Ishikawa (cell line): Measurements from ENCODE around the gene FGFBP1.

Experiments used
- CREB1 ChIP-seq: IDR thresholded peaks from 2 replicates; pipeline ENCODE4 v1.6.1; 2012; ENCODE audit warnings: low read depth
- EP300 ChIP-seq: IDR thresholded peaks from 2 replicates; pipeline ENCODE4 v1.6.1; 2012; ENCODE audit warnings: borderline replicate concordance
- RAD21 ChIP-seq: IDR thresholded peaks from 2 replicates; pipeline ENCODE4 v1.6.1; 2012; ENCODE audit warnings: low read depth
- TAF1 ChIP-seq: IDR thresholded peaks from 2 replicates; pipeline ENCODE4 v1.6.1; 2012; ENCODE audit warnings: low read depth, mild to moderate bottlenecking
- YY1 ChIP-seq: IDR thresholded peaks from 2 replicates; pipeline ENCODE4 v1.6.1; 2012; ENCODE audit warnings: low read depth
- ZBTB7A ChIP-seq: IDR thresholded peaks from 2 replicates; pipeline ENCODE4 v1.6.1; 2012; ENCODE audit warnings: low read depth
- TF ChIP-seq, protein P1 (sequence below): IDR thresholded peaks from 2 replicates; pipeline ENCODE4 v1.6.1; 2012; ENCODE audit warnings: low read depth, mild to moderate bottlenecking

- TF ChIP-seq EP300 (no peak), YY1 (no peak), RAD21 (no peak), CREB1 (no peak), ZBTB7A (no peak), TAF1 (no peak)
- TF ChIP-seq, protein P1, sequence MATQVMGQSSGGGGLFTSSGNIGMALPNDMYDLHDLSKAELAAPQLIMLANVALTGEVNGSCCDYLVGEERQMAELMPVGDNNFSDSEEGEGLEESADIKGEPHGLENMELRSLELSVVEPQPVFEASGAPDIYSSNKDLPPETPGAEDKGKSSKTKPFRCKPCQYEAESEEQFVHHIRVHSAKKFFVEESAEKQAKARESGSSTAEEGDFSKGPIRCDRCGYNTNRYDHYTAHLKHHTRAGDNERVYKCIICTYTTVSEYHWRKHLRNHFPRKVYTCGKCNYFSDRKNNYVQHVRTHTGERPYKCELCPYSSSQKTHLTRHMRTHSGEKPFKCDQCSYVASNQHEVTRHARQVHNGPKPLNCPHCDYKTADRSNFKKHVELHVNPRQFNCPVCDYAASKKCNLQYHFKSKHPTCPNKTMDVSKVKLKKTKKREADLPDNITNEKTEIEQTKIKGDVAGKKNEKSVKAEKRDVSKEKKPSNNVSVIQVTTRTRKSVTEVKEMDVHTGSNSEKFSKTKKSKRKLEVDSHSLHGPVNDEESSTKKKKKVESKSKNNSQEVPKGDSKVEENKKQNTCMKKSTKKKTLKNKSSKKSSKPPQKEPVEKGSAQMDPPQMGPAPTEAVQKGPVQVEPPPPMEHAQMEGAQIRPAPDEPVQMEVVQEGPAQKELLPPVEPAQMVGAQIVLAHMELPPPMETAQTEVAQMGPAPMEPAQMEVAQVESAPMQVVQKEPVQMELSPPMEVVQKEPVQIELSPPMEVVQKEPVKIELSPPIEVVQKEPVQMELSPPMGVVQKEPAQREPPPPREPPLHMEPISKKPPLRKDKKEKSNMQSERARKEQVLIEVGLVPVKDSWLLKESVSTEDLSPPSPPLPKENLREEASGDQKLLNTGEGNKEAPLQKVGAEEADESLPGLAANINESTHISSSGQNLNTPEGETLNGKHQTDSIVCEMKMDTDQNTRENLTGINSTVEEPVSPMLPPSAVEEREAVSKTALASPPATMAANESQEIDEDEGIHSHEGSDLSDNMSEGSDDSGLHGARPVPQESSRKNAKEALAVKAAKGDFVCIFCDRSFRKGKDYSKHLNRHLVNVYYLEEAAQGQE = no peak
Observed at GRCh38 chr4:15986907-15987306, 48.4 kb upstream of the FGFBP1 start.
